Neural progenitor cell (in vitro differentiated cells): Measurements from ENCODE around the gene MARK4.

Experiments used
- EZH2 ChIP-seq: fragments of 200-600 bp; sonication (generic); IDR thresholded peaks from 2 replicates; pipeline ENCODE4 v1.6.1; 2017; ENCODE audit warnings: antibody characterized with exemption, mild to moderate bottlenecking, moderate library complexity
- EZH2phosphoT487 ChIP-seq: fragments of 200-600 bp; sonication (generic); IDR thresholded peaks from 2 replicates; pipeline ENCODE4 v1.6.1; 2017; ENCODE audit warnings: antibody characterized with exemption
- TF ChIP-seq, protein P1 (sequence below): fragments of 200-600 bp; sonication (generic); IDR thresholded peaks from 2 replicates; pipeline ENCODE4 v1.5.1; 2017; ENCODE audit warnings: antibody characterized with exemption, mild to moderate bottlenecking

DNA sequence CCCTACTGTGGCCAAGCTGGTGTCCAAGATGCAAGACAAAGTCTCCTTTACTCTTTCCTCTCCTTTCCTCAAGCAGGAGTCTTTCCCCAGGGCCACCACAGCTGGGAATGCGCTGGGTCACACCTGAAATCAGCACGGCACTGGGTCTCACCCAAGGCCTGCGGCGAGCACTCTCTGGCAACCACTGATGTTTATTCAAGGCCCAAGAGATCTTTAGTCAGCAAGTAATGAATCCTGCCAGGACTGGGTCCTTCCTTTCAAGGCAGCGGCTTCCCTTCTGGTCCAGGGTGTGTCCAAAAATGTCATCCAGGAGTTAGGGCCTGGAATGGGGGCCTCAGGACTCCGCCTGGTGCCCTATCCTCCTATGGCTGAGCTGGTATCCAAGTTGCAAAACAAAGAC lies 48.4 kb upstream of the MARK4 start:
- TF ChIP-seq, protein P1, sequence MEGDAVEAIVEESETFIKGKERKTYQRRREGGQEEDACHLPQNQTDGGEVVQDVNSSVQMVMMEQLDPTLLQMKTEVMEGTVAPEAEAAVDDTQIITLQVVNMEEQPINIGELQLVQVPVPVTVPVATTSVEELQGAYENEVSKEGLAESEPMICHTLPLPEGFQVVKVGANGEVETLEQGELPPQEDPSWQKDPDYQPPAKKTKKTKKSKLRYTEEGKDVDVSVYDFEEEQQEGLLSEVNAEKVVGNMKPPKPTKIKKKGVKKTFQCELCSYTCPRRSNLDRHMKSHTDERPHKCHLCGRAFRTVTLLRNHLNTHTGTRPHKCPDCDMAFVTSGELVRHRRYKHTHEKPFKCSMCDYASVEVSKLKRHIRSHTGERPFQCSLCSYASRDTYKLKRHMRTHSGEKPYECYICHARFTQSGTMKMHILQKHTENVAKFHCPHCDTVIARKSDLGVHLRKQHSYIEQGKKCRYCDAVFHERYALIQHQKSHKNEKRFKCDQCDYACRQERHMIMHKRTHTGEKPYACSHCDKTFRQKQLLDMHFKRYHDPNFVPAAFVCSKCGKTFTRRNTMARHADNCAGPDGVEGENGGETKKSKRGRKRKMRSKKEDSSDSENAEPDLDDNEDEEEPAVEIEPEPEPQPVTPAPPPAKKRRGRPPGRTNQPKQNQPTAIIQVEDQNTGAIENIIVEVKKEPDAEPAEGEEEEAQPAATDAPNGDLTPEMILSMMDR, result no peak
- TF ChIP-seq EZH2 (no peak), EZH2phosphoT487 (no peak)
